GM12878 (cell line): ENCODE results near the gene WBP1L. TPM values are rescaled to one million over a fixed set of nuclear protein-coding genes. Genes with fewer than 3 reads are reported as not detected.

ENCODE experiments used
- CREM ChIP-seq: IDR thresholded peaks from 2 replicates; pipeline ENCODE4 v1.6.1; 2014; ENCODE audit warnings: antibody characterized with exemption, low read depth
- KAT2A ChIP-seq: conservative IDR thresholded peaks from 2 replicates; pipeline ENCODE4 v1.6.1; 2011; ENCODE audit warnings: low read depth, low read length; ENCODE audit not compliant: control insufficient read depth
- PML ChIP-seq: IDR thresholded peaks from 2 replicates; pipeline ENCODE4 v1.6.1; 2012; ENCODE audit warnings: low read length, inconsistent platforms
- POLR2A ChIP-seq: IDR thresholded peaks from 2 replicates; pipeline ENCODE4 v1.6.1; 2011; ENCODE audit warnings: low read depth, mild to moderate bottlenecking, low read length
- POU2F2 ChIP-seq: IDR thresholded peaks from 3 replicates; pipeline ENCODE4 v1.6.1; 2011; ENCODE audit warnings: low read depth, mild to moderate bottlenecking, low read length, borderline replicate concordance
- SIX5 ChIP-seq: IDR thresholded peaks from 2 replicates; pipeline ENCODE4 v1.6.1; 2011; ENCODE audit warnings: mild to moderate bottlenecking, low read depth, low read length, moderate library complexity; ENCODE audit not compliant: severe bottlenecking
- ZBED1 ChIP-seq: IDR thresholded peaks from 2 replicates; pipeline ENCODE4 v1.6.1; 2016; ENCODE audit warnings: borderline replicate concordance
- polyA plus RNA-seq, 11 experiments: library from polyadenylated mRNA; depleted of rRNA in 4 of 11; unstranded in 6 of 11; stranded (reverse) in 5 of 11; fragments of >200 nt; fragmentation: Nextera tagmentation in 4 of 11; fragmentation: Illumina TruSeq in 1 of 11; extraction: Ambion mirVana in 4 of 11; extraction: Trizol in 1 of 11; gene quantifications; 1 replicate in 1 of 11; 2 replicates in 10 of 11; pipeline versions ENCODE4 v1.2.1 to v1.2.3, GENCODE V29; 2011 to 2016; ENCODE audit warnings: inconsistent platforms in 2 of 11, missing spikeins in 2 of 11, low read depth in 1 of 11
- total RNA-seq, 4 experiments: library from RNA; depleted of rRNA in 3 of 4; stranded (reverse); fragments of >200 nt in 3 of 4; fragmentation: Illumina TruSeq in 1 of 4; extraction: Trizol in 1 of 4; gene quantifications; 2 replicates each; pipeline versions ENCODE4 v1.2.1 to v1.2.3, GENCODE V29; 2013 to 2021
- TF ChIP-seq, protein P1 (sequence below): fragments of 150-350 bp; IDR thresholded peaks from 2 replicates; pipeline ENCODE4 v1.6.1; 2016; ENCODE audit warnings: low read depth, low read length
- TF ChIP-seq, protein P2 (sequence below): fragments of 450-650 bp; IDR thresholded peaks from 2 replicates; pipeline ENCODE4 v1.6.1; 2018; ENCODE audit warnings: mild to moderate bottlenecking, low read depth, moderate library complexity; ENCODE audit not compliant: partially characterized antibody
- TF ChIP-seq, protein P3 (sequence below): IDR thresholded peaks from 2 replicates; pipeline ENCODE4 v1.6.1; 2012; ENCODE audit warnings: low read length, inconsistent platforms
- TF ChIP-seq, protein P4 (sequence below): IDR thresholded peaks from 2 replicates; pipeline ENCODE4 v1.6.1; 2012; ENCODE audit warnings: low read depth, low read length, improper control_type of control experiment
- TF ChIP-seq, protein P5 (sequence below): IDR thresholded peaks from 2 replicates; pipeline ENCODE4 v1.6.1; 2012; ENCODE audit warnings: low read depth, low read length, improper control_type of control experiment
- TF ChIP-seq, protein P6 (sequence below): IDR thresholded peaks from 2 replicates; pipeline ENCODE4 v1.6.1; 2011; ENCODE audit warnings: mild to moderate bottlenecking, low read depth, low read length, moderate library complexity; ENCODE audit not compliant: insufficient replicate concordance

The WBP1L gene
- total and polyA plus RNA-seq, 10 of the 15 experiments (the other 5 are each of a cell fraction or from before 2014, with no cell fraction given), result 3.7 to 18.8 (median 12.3) TPM

DNA sequence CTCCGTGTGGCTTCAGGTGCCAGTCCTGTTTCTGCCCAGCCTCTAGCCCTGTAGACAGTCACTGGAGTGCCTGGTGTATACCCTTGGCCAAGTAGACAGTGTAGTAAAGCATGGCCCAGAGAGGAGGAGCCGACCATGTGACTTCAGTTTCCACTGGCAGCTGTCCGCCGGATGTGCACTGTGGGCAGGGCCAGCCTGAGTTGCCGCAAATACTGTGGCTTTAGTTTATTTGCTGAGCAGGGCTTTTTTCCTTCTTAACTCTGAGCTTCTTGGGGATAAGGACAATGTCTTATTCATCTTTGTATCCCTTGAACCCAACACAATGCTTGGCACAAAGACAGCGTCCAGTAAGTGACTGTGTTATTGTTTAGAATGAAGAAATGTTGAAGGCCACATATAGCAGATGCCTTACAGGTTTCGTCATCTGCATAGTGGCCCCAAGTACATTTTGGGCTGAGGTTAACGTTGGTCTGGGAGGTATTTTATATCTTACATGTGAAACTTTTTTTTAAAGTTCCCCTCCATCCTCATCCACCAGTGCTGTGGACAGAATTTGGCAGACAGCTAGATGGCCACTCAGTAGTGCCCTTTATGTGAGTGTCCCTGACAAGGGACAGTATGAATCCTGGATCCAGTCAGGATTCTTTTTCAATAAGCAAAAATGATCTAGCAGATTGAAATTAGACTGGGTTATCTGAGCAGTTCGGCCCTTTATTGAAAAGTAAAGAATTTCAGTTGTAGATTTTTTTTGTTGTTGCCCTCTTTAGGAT is 52.8 kb downstream of the WBP1L start (continued):
- TF ChIP-seq, protein P1, sequence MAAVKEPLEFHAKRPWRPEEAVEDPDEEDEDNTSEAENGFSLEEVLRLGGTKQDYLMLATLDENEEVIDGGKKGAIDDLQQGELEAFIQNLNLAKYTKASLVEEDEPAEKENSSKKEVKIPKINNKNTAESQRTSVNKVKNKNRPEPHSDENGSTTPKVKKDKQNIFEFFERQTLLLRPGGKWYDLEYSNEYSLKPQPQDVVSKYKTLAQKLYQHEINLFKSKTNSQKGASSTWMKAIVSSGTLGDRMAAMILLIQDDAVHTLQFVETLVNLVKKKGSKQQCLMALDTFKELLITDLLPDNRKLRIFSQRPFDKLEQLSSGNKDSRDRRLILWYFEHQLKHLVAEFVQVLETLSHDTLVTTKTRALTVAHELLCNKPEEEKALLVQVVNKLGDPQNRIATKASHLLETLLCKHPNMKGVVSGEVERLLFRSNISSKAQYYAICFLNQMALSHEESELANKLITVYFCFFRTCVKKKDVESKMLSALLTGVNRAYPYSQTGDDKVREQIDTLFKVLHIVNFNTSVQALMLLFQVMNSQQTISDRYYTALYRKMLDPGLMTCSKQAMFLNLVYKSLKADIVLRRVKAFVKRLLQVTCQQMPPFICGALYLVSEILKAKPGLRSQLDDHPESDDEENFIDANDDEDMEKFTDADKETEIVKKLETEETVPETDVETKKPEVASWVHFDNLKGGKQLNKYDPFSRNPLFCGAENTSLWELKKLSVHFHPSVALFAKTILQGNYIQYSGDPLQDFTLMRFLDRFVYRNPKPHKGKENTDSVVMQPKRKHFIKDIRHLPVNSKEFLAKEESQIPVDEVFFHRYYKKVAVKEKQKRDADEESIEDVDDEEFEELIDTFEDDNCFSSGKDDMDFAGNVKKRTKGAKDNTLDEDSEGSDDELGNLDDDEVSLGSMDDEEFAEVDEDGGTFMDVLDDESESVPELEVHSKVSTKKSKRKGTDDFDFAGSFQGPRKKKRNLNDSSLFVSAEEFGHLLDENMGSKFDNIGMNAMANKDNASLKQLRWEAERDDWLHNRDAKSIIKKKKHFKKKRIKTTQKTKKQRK, result no peak
- TF ChIP-seq KAT2A (no peak), POLR2A (peak; percentile 75), SIX5 (no peak), ZBED1 (0 out of 2 replicates have a peak, but pooled peaks have one; percentile 39), POU2F2 (0 out of 3 replicates have a peak, but pooled peaks have one; percentile 8), CREM (peak; percentile 5; the same call in 1 of the 2 replicates), PML (0 out of 2 replicates have a peak, but pooled peaks have one; percentile 6)
- TF ChIP-seq, protein P2, sequence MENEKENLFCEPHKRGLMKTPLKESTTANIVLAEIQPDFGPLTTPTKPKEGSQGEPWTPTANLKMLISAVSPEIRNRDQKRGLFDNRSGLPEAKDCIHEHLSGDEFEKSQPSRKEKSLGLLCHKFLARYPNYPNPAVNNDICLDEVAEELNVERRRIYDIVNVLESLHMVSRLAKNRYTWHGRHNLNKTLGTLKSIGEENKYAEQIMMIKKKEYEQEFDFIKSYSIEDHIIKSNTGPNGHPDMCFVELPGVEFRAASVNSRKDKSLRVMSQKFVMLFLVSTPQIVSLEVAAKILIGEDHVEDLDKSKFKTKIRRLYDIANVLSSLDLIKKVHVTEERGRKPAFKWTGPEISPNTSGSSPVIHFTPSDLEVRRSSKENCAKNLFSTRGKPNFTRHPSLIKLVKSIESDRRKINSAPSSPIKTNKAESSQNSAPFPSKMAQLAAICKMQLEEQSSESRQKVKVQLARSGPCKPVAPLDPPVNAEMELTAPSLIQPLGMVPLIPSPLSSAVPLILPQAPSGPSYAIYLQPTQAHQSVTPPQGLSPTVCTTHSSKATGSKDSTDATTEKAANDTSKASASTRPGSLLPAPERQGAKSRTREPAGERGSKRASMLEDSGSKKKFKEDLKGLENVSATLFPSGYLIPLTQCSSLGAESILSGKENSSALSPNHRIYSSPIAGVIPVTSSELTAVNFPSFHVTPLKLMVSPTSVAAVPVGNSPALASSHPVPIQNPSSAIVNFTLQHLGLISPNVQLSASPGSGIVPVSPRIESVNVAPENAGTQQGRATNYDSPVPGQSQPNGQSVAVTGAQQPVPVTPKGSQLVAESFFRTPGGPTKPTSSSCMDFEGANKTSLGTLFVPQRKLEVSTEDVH, result no peak
- TF ChIP-seq, protein P3, sequence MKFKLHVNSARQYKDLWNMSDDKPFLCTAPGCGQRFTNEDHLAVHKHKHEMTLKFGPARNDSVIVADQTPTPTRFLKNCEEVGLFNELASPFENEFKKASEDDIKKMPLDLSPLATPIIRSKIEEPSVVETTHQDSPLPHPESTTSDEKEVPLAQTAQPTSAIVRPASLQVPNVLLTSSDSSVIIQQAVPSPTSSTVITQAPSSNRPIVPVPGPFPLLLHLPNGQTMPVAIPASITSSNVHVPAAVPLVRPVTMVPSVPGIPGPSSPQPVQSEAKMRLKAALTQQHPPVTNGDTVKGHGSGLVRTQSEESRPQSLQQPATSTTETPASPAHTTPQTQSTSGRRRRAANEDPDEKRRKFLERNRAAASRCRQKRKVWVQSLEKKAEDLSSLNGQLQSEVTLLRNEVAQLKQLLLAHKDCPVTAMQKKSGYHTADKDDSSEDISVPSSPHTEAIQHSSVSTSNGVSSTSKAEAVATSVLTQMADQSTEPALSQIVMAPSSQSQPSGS, result no peak
- TF ChIP-seq, protein P4, sequence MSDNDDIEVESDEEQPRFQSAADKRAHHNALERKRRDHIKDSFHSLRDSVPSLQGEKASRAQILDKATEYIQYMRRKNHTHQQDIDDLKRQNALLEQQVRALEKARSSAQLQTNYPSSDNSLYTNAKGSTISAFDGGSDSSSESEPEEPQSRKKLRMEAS, result 0 out of 2 replicates have a peak, but pooled peaks have one; percentile 39
- TF ChIP-seq, protein P5, sequence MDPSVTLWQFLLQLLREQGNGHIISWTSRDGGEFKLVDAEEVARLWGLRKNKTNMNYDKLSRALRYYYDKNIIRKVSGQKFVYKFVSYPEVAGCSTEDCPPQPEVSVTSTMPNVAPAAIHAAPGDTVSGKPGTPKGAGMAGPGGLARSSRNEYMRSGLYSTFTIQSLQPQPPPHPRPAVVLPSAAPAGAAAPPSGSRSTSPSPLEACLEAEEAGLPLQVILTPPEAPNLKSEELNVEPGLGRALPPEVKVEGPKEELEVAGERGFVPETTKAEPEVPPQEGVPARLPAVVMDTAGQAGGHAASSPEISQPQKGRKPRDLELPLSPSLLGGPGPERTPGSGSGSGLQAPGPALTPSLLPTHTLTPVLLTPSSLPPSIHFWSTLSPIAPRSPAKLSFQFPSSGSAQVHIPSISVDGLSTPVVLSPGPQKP, result 0 out of 2 replicates have a peak, but pooled peaks have one; percentile 28
- TF ChIP-seq, protein P6, sequence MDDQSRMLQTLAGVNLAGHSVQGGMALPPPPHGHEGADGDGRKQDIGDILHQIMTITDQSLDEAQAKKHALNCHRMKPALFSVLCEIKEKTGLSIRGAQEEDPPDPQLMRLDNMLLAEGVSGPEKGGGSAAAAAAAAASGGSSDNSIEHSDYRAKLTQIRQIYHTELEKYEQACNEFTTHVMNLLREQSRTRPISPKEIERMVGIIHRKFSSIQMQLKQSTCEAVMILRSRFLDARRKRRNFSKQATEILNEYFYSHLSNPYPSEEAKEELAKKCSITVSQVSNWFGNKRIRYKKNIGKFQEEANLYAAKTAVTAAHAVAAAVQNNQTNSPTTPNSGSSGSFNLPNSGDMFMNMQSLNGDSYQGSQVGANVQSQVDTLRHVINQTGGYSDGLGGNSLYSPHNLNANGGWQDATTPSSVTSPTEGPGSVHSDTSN, result peak; percentile 47
- TF ChIP-seq, all 136 proteins: peak for 25
